K562 (cell line): ENCODE results near the gene TKTL1. TPM values are rescaled to one million over a fixed set of nuclear protein-coding genes. Genes with fewer than 3 reads are reported as not detected.

Experiments used
- ARHGAP35 ChIP-seq: fragments of 450-650 bp; IDR thresholded peaks from 2 replicates; pipeline ENCODE4 v1.6.1; 2018; ENCODE audit not compliant: partially characterized antibody
- CCNT2 ChIP-seq: IDR thresholded peaks from 2 replicates; pipeline ENCODE4 v1.6.1; 2011; ENCODE audit warnings: borderline replicate concordance, low read depth, mild to moderate bottlenecking, moderate library complexity, mixed read lengths, low read length; ENCODE audit not compliant: insufficient read length; ENCODE audit errors: extremely low read depth
- CTBP1 ChIP-seq: fragments of 450-650 bp; IDR thresholded peaks from 2 replicates; pipeline ENCODE4 v1.6.1; 2016; ENCODE audit warnings: borderline replicate concordance
- EP300 ChIP-seq: IDR thresholded peaks from 2 replicates; pipeline ENCODE4 v1.6.1; 2012; ENCODE audit warnings: low read length, improper control_type of control experiment
- FOS ChIP-seq: IDR thresholded peaks from 3 replicates; pipeline ENCODE4 v1.6.1; 2011; ENCODE audit not compliant: insufficient read length; ENCODE audit errors: extremely low read depth
- KLF16 ChIP-seq: IDR thresholded peaks from 2 replicates; pipeline ENCODE4 v1.6.1; 2016; ENCODE audit warnings: antibody characterized with exemption
- PCBP2 ChIP-seq: fragments of 200-400 bp; formaldehyde crosslinking; IDR thresholded peaks from 2 replicates; pipeline ENCODE4 v1.6.1; 2018; ENCODE audit warnings: low read length, low read depth, mild to moderate bottlenecking, moderate library complexity; ENCODE audit not compliant: poor library complexity, severe bottlenecking
- PTRF ChIP-seq: fragments of 450-650 bp; IDR thresholded peaks from 2 replicates; pipeline ENCODE4 v1.6.1; 2016; ENCODE audit warnings: mild to moderate bottlenecking, missing genetic modification characterization, missing compliant biosample characterization
- RBBP5 ChIP-seq: fragments of 200-600 bp; sonication (generic); IDR thresholded peaks from 2 replicates; pipeline ENCODE4 v1.6.1; 2012; ENCODE audit warnings: borderline replicate concordance, mild to moderate bottlenecking, low read length, control low read depth, inconsistent platforms; ENCODE audit not compliant: insufficient read depth, poor library complexity, severe bottlenecking
- RBFOX2 ChIP-seq: fragments of 200-400 bp; formaldehyde crosslinking; IDR thresholded peaks from 2 replicates; pipeline ENCODE4 v1.6.1; 2017; ENCODE audit warnings: low read depth, mild to moderate bottlenecking, low read length, moderate library complexity
- RBM34 ChIP-seq: fragments of 200-400 bp; formaldehyde crosslinking; IDR thresholded peaks from 2 replicates; pipeline ENCODE4 v1.6.1; 2018; ENCODE audit warnings: low read length, borderline replicate concordance; ENCODE audit not compliant: insufficient read depth
- SNIP1 ChIP-seq: fragments of 450-650 bp; IDR thresholded peaks from 2 replicates; pipeline ENCODE4 v1.7.1; 2017; ENCODE audit warnings: low read depth, mild to moderate bottlenecking
- TBP ChIP-seq: optimal IDR thresholded peaks from 2 replicates; pipeline ENCODE3; 2011; ENCODE audit warnings: low read depth, low read length, improper control_type of control experiment
- TEAD1 ChIP-seq, 2 experiments: fragments of 450-650 bp in 1 of 2; sonication (generic) in 1 of 2; formaldehyde crosslinking; IDR thresholded peaks; 2 replicates each; pipeline versions ENCODE4 v1.4.0 to v1.8.0; 2020 to 2022; ENCODE audit warnings: mild to moderate bottlenecking in 2 of 2, missing genetic modification reagents in 1 of 2
- TRIM24 ChIP-seq, 2 experiments: fragments of 450-650 bp; IDR thresholded peaks; 2 replicates each; pipeline ENCODE4 v1.6.1; 2016
- ZC3H4 ChIP-seq: sonication (generic); formaldehyde crosslinking; IDR thresholded peaks from 2 replicates; pipeline ENCODE4 v1.9.0; 2021; ENCODE audit warnings: missing genetic modification reagents, borderline replicate concordance
- ZSCAN29 ChIP-seq: fragments of 450-650 bp; IDR thresholded peaks from 2 replicates; pipeline ENCODE4 v1.6.1; 2017
- polyA plus RNA-seq, 8 experiments: library from polyadenylated mRNA; depleted of rRNA in 4 of 8; stranded (reverse) in 5 of 8; unstranded in 3 of 8; fragments of >200 nt; fragmentation: Nextera tagmentation in 2 of 8; fragmentation: Illumina TruSeq in 1 of 8; extraction: Ambion mirVana in 2 of 8; extraction: Trizol in 1 of 8; gene quantifications; 2 replicates each; pipeline versions ENCODE4 v1.2.1 to v1.2.3, GENCODE V29; 2011 to 2014; ENCODE audit warnings: inconsistent platforms in 1 of 8, missing spikeins in 1 of 8
- total RNA-seq, 7 experiments: library from RNA; depleted of rRNA in 6 of 7; stranded (reverse); fragments of >200 nt in 6 of 7; fragmentation: Illumina TruSeq in 2 of 7; extraction: Trizol in 2 of 7; gene quantifications; 2 replicates each; pipeline versions ENCODE4 v1.2.1 to v1.2.3, GENCODE V29; 2011 to 2021; ENCODE audit warnings: low replicate concordance in 1 of 7
- TF ChIP-seq, protein P1 (sequence below): fragments of 450-650 bp; conservative IDR thresholded peaks from 2 replicates; pipeline ENCODE4 v1.6.1; 2016; ENCODE audit warnings: missing genetic modification characterization, low read depth, mild to moderate bottlenecking, control low read depth, missing compliant biosample characterization
- TF ChIP-seq, protein P2 (sequence below): fragments of 250-450 bp; sonication (Bioruptor Pico); IDR thresholded peaks from 2 replicates; pipeline ENCODE4 v1.9.0; 2021; ENCODE audit warnings: mild to moderate bottlenecking, inconsistent platforms
- TF ChIP-seq, protein P3 (sequence below): fragments of 450-650 bp; IDR thresholded peaks from 2 replicates; pipeline ENCODE4 v1.6.1; 2017; ENCODE audit warnings: mild to moderate bottlenecking, moderate library complexity
- TF ChIP-seq, protein P4 (sequence below): IDR thresholded peaks from 3 replicates; pipeline ENCODE4 v1.6.1; 2011; ENCODE audit warnings: borderline replicate concordance, mild to moderate bottlenecking; ENCODE audit not compliant: insufficient read length, insufficient read depth

TKTL1 gene
- total and polyA plus RNA-seq, 9 of the 15 experiments (the other 6 are each of a cell fraction or from before 2014, with no cell fraction given), result 0.18 to 0.71 (median 0.38) TPM

DNA sequence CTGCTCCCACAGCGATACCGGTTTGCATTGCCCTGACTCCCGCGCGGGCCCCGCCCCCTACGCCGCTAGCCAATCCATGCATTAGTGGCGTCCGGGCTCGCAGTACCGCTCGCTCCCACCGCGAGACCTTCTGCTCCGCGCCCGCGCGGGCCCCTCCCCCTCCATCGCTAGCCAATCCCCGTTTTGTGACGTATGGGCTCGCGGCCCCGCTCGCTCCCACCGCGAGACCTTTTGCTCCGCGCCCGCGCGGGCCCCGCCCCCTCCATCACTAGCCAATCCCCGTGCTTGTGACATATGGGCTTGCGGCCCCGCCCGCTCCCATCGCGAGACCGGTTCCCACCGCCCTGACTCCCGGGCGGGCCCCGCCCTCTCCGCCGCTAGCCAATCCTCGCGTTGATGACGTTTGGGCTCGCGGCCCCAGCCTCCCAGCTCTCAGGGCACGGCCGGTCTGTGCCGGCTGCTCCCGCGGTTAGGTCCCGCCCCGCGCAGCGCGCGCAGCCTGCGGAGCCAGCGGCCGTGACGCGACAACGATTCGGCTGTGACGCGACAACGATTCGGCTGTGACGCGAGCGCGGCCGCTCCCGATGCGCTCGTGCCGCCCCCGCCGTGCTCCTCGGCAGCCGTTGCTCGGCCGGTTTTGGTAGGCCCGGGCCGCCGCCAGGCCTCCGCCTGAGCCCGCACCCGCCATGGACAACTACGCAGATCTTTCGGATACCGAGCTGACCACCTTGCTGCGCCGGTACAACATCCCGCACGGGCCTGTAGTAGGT lies 83.4 kb downstream of the TKTL1 start, which contains the start of gene EMD (continued):
- TF ChIP-seq CCNT2 (peak; percentile 73), ZSCAN29 (no peak), ARHGAP35 (peak; percentile 69), FOS (peak; percentile 23), KLF16 (peak; percentile 97), RBBP5 (peak; percentile 23), PTRF (tag) (no peak), CTBP1 (peak; percentile 51), SNIP1 (no peak), RBM34 (0 out of 2 replicates have a peak, but pooled peaks have one; percentile 58), EP300 (peak; percentile 21; the same call in 1 of the 2 replicates), RBFOX2 (peak; percentile 81), TEAD1 (CRISPR knock-in tag; IDR thresholded peaks at IDR 0.05) (peak in 1 of 2 experiments; percentile 70; a peak in 2 of 4 replicates), ZC3H4 (no peak), PCBP2 (no peak), TBP (peak; percentile 47), TRIM24 (IDR thresholded peaks at IDR 0.05) (peak in 1 of 2 experiments; percentile 62; a peak in 1 of 4 replicates)
- TF ChIP-seq, protein P1, sequence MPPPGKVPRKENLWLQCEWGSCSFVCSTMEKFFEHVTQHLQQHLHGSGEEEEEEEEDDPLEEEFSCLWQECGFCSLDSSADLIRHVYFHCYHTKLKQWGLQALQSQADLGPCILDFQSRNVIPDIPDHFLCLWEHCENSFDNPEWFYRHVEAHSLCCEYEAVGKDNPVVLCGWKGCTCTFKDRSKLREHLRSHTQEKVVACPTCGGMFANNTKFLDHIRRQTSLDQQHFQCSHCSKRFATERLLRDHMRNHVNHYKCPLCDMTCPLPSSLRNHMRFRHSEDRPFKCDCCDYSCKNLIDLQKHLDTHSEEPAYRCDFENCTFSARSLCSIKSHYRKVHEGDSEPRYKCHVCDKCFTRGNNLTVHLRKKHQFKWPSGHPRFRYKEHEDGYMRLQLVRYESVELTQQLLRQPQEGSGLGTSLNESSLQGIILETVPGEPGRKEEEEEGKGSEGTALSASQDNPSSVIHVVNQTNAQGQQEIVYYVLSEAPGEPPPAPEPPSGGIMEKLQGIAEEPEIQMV, result no peak
- TF ChIP-seq, protein P2, sequence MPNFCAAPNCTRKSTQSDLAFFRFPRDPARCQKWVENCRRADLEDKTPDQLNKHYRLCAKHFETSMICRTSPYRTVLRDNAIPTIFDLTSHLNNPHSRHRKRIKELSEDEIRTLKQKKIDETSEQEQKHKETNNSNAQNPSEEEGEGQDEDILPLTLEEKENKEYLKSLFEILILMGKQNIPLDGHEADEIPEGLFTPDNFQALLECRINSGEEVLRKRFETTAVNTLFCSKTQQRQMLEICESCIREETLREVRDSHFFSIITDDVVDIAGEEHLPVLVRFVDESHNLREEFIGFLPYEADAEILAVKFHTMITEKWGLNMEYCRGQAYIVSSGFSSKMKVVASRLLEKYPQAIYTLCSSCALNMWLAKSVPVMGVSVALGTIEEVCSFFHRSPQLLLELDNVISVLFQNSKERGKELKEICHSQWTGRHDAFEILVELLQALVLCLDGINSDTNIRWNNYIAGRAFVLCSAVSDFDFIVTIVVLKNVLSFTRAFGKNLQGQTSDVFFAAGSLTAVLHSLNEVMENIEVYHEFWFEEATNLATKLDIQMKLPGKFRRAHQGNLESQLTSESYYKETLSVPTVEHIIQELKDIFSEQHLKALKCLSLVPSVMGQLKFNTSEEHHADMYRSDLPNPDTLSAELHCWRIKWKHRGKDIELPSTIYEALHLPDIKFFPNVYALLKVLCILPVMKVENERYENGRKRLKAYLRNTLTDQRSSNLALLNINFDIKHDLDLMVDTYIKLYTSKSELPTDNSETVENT (CRISPR knock-in tag), result peak; percentile 30; the same call in 1 of the 2 replicates
- TF ChIP-seq, protein P3, sequence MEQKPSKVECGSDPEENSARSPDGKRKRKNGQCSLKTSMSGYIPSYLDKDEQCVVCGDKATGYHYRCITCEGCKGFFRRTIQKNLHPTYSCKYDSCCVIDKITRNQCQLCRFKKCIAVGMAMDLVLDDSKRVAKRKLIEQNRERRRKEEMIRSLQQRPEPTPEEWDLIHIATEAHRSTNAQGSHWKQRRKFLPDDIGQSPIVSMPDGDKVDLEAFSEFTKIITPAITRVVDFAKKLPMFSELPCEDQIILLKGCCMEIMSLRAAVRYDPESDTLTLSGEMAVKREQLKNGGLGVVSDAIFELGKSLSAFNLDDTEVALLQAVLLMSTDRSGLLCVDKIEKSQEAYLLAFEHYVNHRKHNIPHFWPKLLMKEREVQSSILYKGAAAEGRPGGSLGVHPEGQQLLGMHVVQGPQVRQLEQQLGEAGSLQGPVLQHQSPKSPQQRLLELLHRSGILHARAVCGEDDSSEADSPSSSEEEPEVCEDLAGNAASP, result no peak
- TF ChIP-seq, protein P4, sequence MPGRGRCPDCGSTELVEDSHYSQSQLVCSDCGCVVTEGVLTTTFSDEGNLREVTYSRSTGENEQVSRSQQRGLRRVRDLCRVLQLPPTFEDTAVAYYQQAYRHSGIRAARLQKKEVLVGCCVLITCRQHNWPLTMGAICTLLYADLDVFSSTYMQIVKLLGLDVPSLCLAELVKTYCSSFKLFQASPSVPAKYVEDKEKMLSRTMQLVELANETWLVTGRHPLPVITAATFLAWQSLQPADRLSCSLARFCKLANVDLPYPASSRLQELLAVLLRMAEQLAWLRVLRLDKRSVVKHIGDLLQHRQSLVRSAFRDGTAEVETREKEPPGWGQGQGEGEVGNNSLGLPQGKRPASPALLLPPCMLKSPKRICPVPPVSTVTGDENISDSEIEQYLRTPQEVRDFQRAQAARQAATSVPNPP, result no peak
